GM12873 (cell line): ENCODE results near the gene LRMDA.

Source experiments
- CTCF ChIP-seq: IDR thresholded peaks from 2 replicates; pipeline ENCODE4 v1.5.1; 2012; ENCODE audit warnings: low read depth, mild to moderate bottlenecking, moderate library complexity, low read length, control low read depth; ENCODE audit not compliant: insufficient read depth; ENCODE audit errors: missing control alignments

The LRMDA gene

GRCh38 chr10:76270464-76270863 is 839.0 kb downstream of the LRMDA start:
- TF ChIP-seq CTCF = no peak

- TF ChIP-seq CTCF = no peak
Observed at GRCh38 chr10:76274933-76275332, 843.5 kb downstream of the LRMDA start.

- no peak for TF ChIP-seq CTCF
Observed at GRCh38 chr10:76278811-76279460, 847.5 kb downstream of the LRMDA start.

- no peak for TF ChIP-seq CTCF
Observed at GRCh38 chr10:76281659-76282058, 850.2 kb downstream of the LRMDA start.

- no peak for TF ChIP-seq CTCF
Observed at GRCh38 chr10:76282061-76283025, 850.9 kb downstream of the LRMDA start.

- no peak for TF ChIP-seq CTCF
Observed at GRCh38 chr10:76284351-76284750, 852.9 kb downstream of the LRMDA start.

- TF ChIP-seq CTCF = no peak
Observed at GRCh38 chr10:76285012-76285411, 853.6 kb downstream of the LRMDA start.
